GM23248 (cell line): ENCODE measurements around the gene IFI27L1. TPM values are rescaled to one million over a fixed set of nuclear protein-coding genes. Genes with fewer than 3 reads are reported as not detected.

Experiments
- DNase-seq: peaks from one replicate; pipeline ENCODE4 v3.0.0-alpha.2; 2015
- H2AFZ ChIP-seq: fragments of 200-600 bp; sonication (generic); 2 replicates; pipeline ENCODE4 v1.6.1; 2016; ENCODE audit warnings: antibody characterized with exemption
- H3F3A ChIP-seq: fragments of 200-600 bp; sonication (generic); 2 replicates; pipeline ENCODE4 v1.6.1; 2016; ENCODE audit warnings: mild to moderate bottlenecking, antibody characterized with exemption, mixed run types; ENCODE audit not compliant: insufficient read depth
- H3K27ac ChIP-seq: fragments of 200-600 bp; sonication (generic); 2 replicates; pipeline ENCODE4 v1.5.1; 2016; ENCODE audit warnings: mild to moderate bottlenecking
- H3K27me3 ChIP-seq: fragments of 200-600 bp; sonication (generic); replicated peaks from 2 replicates; pipeline ENCODE4 v1.6.1; 2016; ENCODE audit warnings: mild to moderate bottlenecking; ENCODE audit not compliant: insufficient read depth
- H3K36me3 ChIP-seq: fragments of 200-600 bp; sonication (generic); 2 replicates; pipeline ENCODE4 v1.6.1; 2016; ENCODE audit warnings: low read depth, mild to moderate bottlenecking
- H3K4me1 ChIP-seq: fragments of 200-600 bp; sonication (generic); 2 replicates; pipeline ENCODE4 v1.6.1; 2016; ENCODE audit warnings: mild to moderate bottlenecking; ENCODE audit not compliant: insufficient read depth
- H3K4me2 ChIP-seq: fragments of 200-600 bp; sonication (generic); one replicate; pipeline ENCODE4 v1.6.1; 2016; ENCODE audit warnings: mild to moderate bottlenecking; ENCODE audit not compliant: unreplicated experiment
- H3K4me3 ChIP-seq: fragments of 200-600 bp; sonication (generic); 2 replicates; pipeline ENCODE4 v1.5.1; 2016; ENCODE audit warnings: mild to moderate bottlenecking
- H3K79me2 ChIP-seq: fragments of 200-600 bp; sonication (generic); 2 replicates; pipeline ENCODE4 v1.6.1; 2016; ENCODE audit warnings: mild to moderate bottlenecking; ENCODE audit not compliant: insufficient read depth
- H3K9ac ChIP-seq: fragments of 200-600 bp; sonication (generic); 2 replicates; pipeline ENCODE4 v1.6.1; 2016; ENCODE audit warnings: mild to moderate bottlenecking
- H3K9me2 ChIP-seq: fragments of 200-600 bp; sonication (generic); 2 replicates; pipeline ENCODE4 v1.6.1; 2016; ENCODE audit warnings: mixed run types, mild to moderate bottlenecking, moderate library complexity; ENCODE audit not compliant: insufficient read depth
- H3K9me3 ChIP-seq: fragments of 200-600 bp; sonication (generic); one replicate; pipeline ENCODE4 v1.6.1; 2017; ENCODE audit warnings: low read depth
- H4K20me1 ChIP-seq: fragments of 200-600 bp; sonication (generic); 2 replicates; pipeline ENCODE4 v1.6.0; 2016; ENCODE audit not compliant: insufficient read depth
- EZH2 ChIP-seq: fragments of 200-600 bp; sonication (generic); IDR thresholded peaks from 2 replicates; pipeline ENCODE4 v1.6.1; 2018; ENCODE audit warnings: antibody characterized with exemption, mild to moderate bottlenecking; ENCODE audit not compliant: insufficient read depth, poor library complexity, severe bottlenecking
- EZH2phosphoT487 ChIP-seq: fragments of 200-600 bp; sonication (generic); IDR thresholded peaks from 2 replicates; pipeline ENCODE4 v1.6.1; 2018; ENCODE audit warnings: antibody characterized with exemption, moderate library complexity, mild to moderate bottlenecking, low read depth; ENCODE audit not compliant: insufficient read depth
- WGBS, 2 experiments: methylation state at CpG; one replicate each; pipeline ENCODE4 v1.1.6; 2015 to 2017; ENCODE audit warnings: low lambda C conversion rate in 2 of 2, low coverage in 1 of 2; ENCODE audit errors: missing lambda C conversion rate in 2 of 2; 5-methylcytosine and 5-hydroxymethylcytosine counted together
- in situ Hi-C: fragments of 300-500 bp; cut with MboI; formaldehyde crosslinking; loops from 2 replicates; pipeline ENCODE4 v1.15.0; 2020
- polyA plus RNA-seq: library from polyadenylated mRNA; unstranded; fragments of >200 nt; fragmentation: Nextera tagmentation; extraction: Ambion mirVana; gene quantifications from 2 replicates; pipeline ENCODE4 v1.2.1, GENCODE V29; 2016
- total RNA-seq: library from RNA; depleted of rRNA; stranded (reverse); fragments of >200 nt; shearing (Covaris generic); gene quantifications from 2 replicates; pipeline ENCODE4 v1.2.3, GENCODE V29; 2014

The IFI27L1 gene
- total and polyA plus RNA-seq, 2 experiments from 2014 or later, result 13.5 to 32.6 TPM

DNA sequence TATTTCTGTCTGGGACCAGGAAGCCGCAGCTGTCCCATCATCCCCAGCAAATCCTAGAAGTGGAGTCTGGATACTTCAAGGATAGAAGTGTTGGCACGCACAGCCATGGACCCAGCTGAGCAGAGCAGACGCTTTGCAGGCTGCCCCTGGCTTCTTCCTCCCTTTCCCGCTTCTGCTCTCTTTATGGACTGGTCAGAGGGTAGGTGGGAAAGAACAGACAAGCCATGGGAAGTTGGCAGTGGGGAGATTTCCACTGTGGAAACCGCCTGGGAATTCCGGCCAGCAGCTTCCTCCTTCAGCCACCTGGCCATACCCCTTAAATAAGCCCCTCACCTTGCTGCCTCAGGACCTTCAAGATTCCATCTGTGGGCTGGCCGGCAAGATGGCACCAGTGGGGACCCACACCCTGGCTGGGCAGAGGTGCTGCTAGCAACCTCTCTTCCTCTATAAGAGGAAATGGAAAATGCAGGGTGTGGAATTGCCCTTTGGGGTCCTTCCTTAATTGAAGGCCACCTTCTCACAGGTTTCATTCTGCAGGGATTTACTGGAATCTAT, 34.3 kb upstream of the IFI27L1 start:
- Histone ChIP-seq H3K4me2 (no peak overlapping the region), H3K9me3 (no peaks in the 10 kb centered on the region), H3K27me3 (no peaks in the 10 kb centered on the region), H3F3A (no peaks in the 10 kb centered on the region; the same call in 1 of the 2 replicates), H3K79me2 (no peaks in the 10 kb centered on the region), H3K4me1 (peaks cover 1% of the 10 kb centered on the region; the same call in 1 of the 2 replicates), H2AFZ (no peak overlapping the region), H3K9me2 (no peaks in the 10 kb centered on the region), H3K27ac (no peak overlapping the region), H4K20me1 (no peaks in the 10 kb centered on the region), H3K4me3 (no peak overlapping the region), H3K9ac (no peak overlapping the region), H3K36me3 (peaks cover 29% of the 10 kb centered on the region; the same call in 1 of the 2 replicates)
- no peak for DNase-seq
- TF ChIP-seq EZH2 (no peak), EZH2phosphoT487 (no peak)
- in situ Hi-C loops, result no loop called here
- 86 to 93% methylated on average over 6 to 7 of the region's 7 CpGs for WGBS, 2 experiments

GRCh38 chr14:94047581-94047980, 33.5 kb upstream of the IFI27L1 start:
- 96 to 98% methylated on average over 3 of the region's 3 CpGs for WGBS, 2 experiments
- DNase-seq, result no peak
- Histone ChIP-seq H3K4me2 (no peak overlapping the region), H3K4me1 (no peaks in the 10 kb centered on the region), H3K9ac (no peak overlapping the region), H3F3A (no peaks in the 10 kb centered on the region; the same call in 1 of the 2 replicates), H2AFZ (no peak overlapping the region), H3K4me3 (no peak overlapping the region), H3K36me3 (peaks cover 29% of the 10 kb centered on the region; the same call in 1 of the 2 replicates), H3K27me3 (no peaks in the 10 kb centered on the region), H3K27ac (no peak overlapping the region), H3K9me3 (no peaks in the 10 kb centered on the region), H3K9me2 (no peaks in the 10 kb centered on the region), H3K79me2 (no peaks in the 10 kb centered on the region), H4K20me1 (no peaks in the 10 kb centered on the region)
- no peak for TF ChIP-seq EZH2
- TF ChIP-seq EZH2phosphoT487, result no peak
- in situ Hi-C loops, result no loop called here

GRCh38 chr14:94048691-94049624, 32.2 kb upstream of the IFI27L1 start:
- Histone ChIP-seq H3K79me2 (no peaks in the 10 kb centered on the region), H3K9me2 (no peaks in the 10 kb centered on the region), H3K9ac (no peak overlapping the region), H3K4me1 (no peaks in the 10 kb centered on the region), H3F3A (no peaks in the 10 kb centered on the region; the same call in 1 of the 2 replicates), H3K27ac (no peak overlapping the region), H4K20me1 (no peaks in the 10 kb centered on the region), H3K36me3 (peaks cover 35% of the 10 kb centered on the region; the same call in 1 of the 2 replicates), H3K4me3 (no peak overlapping the region), H3K9me3 (no peaks in the 10 kb centered on the region), H2AFZ (no peak overlapping the region), H3K27me3 (no peaks in the 10 kb centered on the region), H3K4me2 (no peak overlapping the region)
- DNase-seq, result no peak
- 85 to 91% methylated on average over 10 of the region's 10 CpGs for WGBS, 2 experiments
- TF ChIP-seq EZH2phosphoT487 (no peak), EZH2 (no peak)
- in situ Hi-C loops, result no loop called here

- Histone ChIP-seq H4K20me1 (no peaks in the 10 kb centered on the region), H3K27me3 (no peaks in the 10 kb centered on the region), H3K79me2 (no peaks in the 10 kb centered on the region), H3K27ac (no peak overlapping the region), H3K4me2 (no peak overlapping the region), H3F3A (no peaks in the 10 kb centered on the region; the same call in 1 of the 2 replicates), H3K4me3 (no peak overlapping the region), H3K36me3 (peaks cover 39% of the 10 kb centered on the region; the same call in 1 of the 2 replicates), H3K9me3 (no peaks in the 10 kb centered on the region), H2AFZ (no peak overlapping the region), H3K9ac (no peak overlapping the region), H3K4me1 (no peaks in the 10 kb centered on the region), H3K9me2 (no peaks in the 10 kb centered on the region)
- no peak for DNase-seq
- in situ Hi-C loops, result no loop called here
- no peak for TF ChIP-seq EZH2phosphoT487
- no peak for TF ChIP-seq EZH2
- WGBS, 2 experiments, result 83 to 86% methylated on average over 2 of the region's 2 CpGs
Measured at GRCh38 chr14:94049625-94050023, 31.5 kb upstream of the IFI27L1 start.
